Breast epithelium (tissue), 3 donors: Measurements from ENCODE around the gene CCDC74A.
"Not testable (repeated sequence)": the region's sequence is repeated elsewhere in the genome, so short reads cannot be mapped to it uniquely, and the experiment has no call there.

Experiments used
- POLR2A ChIP-seq: fragments of 450-650 bp; IDR thresholded peaks from one replicate; pipeline ENCODE4 v1.6.1; 2016; ENCODE audit warnings: antibody characterized with exemption, mild to moderate bottlenecking, moderate library complexity
- POLR2AphosphoS5 ChIP-seq, 3 donors: sonication (generic); formaldehyde crosslinking; IDR thresholded peaks; one replicate each; pipeline ENCODE4 v1.6.1; 2017; ENCODE audit warnings: antibody characterized with exemption in 3 of 3
- TF ChIP-seq, protein P1 (sequence below), 3 donors: fragments of 450-650 bp; IDR thresholded peaks; one replicate each; pipeline ENCODE4 v1.5.1; 2016 to 2017; ENCODE audit warnings: antibody characterized with exemption in 3 of 3, mild to moderate bottlenecking in 3 of 3, moderate library complexity in 3 of 3

DNA sequence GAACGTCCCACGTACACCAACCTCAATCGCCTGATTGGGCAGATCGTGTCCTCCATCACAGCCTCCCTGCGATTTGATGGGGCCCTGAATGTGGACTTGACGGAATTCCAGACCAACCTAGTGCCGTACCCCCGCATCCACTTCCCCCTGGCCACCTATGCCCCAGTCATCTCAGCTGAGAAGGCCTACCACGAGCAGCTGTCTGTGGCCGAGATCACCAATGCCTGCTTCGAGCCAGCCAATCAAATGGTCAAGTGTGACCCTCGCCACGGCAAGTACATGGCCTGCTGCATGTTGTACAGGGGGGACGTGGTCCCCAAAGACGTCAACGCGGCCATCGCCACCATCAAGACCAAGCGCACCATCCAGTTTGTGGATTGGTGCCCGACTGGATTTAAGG, 47.3 kb upstream of the CCDC74A start:
- TF ChIP-seq POLR2AphosphoS5 (IDR thresholded peaks at IDR 0.05); POLR2A: not testable (repeated sequence)
- TF ChIP-seq, protein P1, sequence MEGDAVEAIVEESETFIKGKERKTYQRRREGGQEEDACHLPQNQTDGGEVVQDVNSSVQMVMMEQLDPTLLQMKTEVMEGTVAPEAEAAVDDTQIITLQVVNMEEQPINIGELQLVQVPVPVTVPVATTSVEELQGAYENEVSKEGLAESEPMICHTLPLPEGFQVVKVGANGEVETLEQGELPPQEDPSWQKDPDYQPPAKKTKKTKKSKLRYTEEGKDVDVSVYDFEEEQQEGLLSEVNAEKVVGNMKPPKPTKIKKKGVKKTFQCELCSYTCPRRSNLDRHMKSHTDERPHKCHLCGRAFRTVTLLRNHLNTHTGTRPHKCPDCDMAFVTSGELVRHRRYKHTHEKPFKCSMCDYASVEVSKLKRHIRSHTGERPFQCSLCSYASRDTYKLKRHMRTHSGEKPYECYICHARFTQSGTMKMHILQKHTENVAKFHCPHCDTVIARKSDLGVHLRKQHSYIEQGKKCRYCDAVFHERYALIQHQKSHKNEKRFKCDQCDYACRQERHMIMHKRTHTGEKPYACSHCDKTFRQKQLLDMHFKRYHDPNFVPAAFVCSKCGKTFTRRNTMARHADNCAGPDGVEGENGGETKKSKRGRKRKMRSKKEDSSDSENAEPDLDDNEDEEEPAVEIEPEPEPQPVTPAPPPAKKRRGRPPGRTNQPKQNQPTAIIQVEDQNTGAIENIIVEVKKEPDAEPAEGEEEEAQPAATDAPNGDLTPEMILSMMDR (IDR thresholded peaks at IDR 0.05) = not testable (repeated sequence)
